GM21526 (cell line): ENCODE results near the gene COL27A1.
"Not testable (repeated sequence)": the region's sequence is repeated elsewhere in the genome, so short reads cannot be mapped to it uniquely, and the experiment has no call there.

Experiments used
- ATAC-seq: cut with Tn5 transposase; IDR thresholded peaks from one replicate; pipeline ENCODE4 v1.9.1; 2021; ENCODE audit warnings: moderate library complexity; ENCODE audit not compliant: unreplicated experiment, low FRiP score

Gene COL27A1

GRCh38 chr9:114314881-114315722 lies 159.8 kb downstream of the COL27A1 start:
- no peak for ATAC-seq

DNA sequence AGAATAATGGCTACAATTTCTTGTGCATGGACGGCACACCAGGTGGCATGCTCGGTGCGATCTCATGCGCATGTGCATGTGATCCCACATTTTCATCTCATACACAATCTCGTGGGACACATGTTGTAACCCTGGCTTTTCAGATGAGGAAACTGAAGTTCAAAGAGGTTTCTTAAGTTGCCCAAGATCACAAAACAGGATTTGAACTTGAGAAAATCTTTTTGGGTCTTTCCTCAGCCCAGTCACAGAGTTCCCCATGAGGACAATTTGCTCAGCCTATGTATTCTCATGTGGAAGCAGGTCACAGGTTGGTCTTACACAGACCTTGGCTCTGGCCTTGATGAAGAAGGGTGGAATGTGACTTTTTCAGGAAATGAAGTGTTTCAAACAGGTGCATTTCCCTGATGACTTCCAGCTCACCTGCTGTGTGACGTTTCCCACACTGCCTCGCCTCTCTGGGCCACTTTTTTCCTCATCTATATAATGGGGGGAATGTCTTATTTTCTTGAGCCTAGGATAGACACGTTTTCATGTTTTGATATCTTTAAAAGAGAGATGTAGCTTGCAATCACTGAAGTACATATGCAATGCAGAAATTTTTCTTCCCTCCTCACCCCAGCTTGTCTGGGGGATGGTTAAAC lies 160.5 kb downstream of the COL27A1 start:
- no peak for ATAC-seq

DNA sequence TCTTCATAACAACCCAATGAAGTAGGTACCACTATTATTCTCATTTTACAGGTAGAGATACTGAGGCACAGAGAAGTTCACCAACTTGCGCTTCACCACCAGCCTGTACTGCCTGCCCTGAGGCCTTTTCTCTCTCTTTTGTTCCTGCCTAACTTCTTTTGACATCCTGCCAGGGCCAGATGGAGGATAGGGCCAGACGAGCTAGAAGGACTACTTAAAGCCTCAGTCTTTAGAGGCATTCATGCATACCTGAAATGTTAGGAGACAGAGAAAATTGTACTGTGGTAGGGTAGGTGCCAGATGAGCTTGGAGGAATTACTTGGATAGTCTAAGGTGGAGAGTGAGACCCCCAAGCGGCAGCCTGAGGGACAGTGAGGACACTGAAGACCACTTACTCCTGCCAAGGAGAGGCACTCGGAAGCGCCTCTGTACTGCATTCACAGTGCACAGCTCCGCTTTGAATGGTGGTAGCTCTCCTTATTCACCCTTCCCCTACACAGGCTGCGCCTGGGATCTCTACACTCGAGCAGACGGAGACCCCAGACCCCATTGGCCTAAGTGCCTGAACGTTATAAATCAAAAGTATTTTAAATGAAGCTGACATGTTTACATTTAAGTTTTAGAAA lies 161.4 kb downstream of the COL27A1 start:
- no peak for ATAC-seq

GRCh38 chr9:114317665-114318357 lies 162.5 kb downstream of the COL27A1 start:
- ATAC-seq, result no peak

DNA sequence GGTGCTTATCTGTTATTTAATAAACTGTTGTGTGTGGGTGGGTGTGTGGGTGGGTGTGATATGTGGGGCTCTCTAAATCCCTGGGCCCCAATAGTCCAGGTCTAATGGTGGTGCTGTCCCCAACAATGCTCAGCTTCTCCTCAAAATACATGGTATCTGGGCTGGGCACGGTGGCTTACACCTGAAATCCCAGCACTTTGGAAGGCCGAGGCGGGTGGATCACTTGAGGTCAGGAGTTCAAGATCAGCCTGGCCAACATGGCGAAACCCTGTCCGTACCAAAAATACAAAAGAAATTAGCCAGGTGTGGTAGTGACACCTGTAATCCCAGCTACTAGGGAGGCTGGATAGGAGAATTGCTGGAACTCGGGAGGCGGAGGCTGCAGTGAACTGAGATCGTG lies 163.1 kb downstream of the COL27A1 start:
- ATAC-seq, result no peak

GRCh38 chr9:114319147-114319546 lies 163.8 kb downstream of the COL27A1 start:
- ATAC-seq, result no peak

- ATAC-seq, result not testable (repeated sequence)
Observed at GRCh38 chr9:114320710-114321109, 165.4 kb downstream of the COL27A1 start.

GRCh38 chr9:114321759-114322158 lies 166.4 kb downstream of the COL27A1 start:
- no peak for ATAC-seq

GRCh38 chr9:114322160-114322818 lies 167.0 kb downstream of the COL27A1 start:
- not testable (repeated sequence) for ATAC-seq

- ATAC-seq, result not testable (repeated sequence)
Observed at GRCh38 chr9:114322831-114323531, 167.6 kb downstream of the COL27A1 start, which contains the start of gene ORM1. Gene ORM1, plus strand, starts transcription at chr9:114323098. Its CDS starts 36 bp downstream, at chr9:114323134.

DNA sequence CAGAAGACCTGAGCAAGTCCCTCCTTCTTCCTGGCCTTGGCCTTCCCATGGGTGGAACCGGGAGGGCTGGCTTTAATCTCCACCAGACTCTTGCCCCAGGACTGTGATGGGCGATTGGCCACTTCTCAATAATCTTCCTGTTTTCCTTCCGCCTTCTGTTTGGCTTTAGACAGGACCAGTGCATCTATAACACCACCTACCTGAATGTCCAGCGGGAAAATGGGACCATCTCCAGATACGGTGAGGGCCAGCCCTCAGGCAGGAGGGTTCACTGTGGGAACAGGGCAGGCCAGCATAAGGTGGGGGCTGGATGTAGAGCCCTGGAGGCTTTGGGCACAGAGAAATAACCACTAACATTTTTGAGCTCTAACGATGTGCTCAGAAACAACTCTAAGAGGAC lies 168.5 kb downstream of the COL27A1 start:
- not testable (repeated sequence) for ATAC-seq

- ATAC-seq, result no peak
Observed at GRCh38 chr9:114324492-114324891, 169.2 kb downstream of the COL27A1 start.

DNA sequence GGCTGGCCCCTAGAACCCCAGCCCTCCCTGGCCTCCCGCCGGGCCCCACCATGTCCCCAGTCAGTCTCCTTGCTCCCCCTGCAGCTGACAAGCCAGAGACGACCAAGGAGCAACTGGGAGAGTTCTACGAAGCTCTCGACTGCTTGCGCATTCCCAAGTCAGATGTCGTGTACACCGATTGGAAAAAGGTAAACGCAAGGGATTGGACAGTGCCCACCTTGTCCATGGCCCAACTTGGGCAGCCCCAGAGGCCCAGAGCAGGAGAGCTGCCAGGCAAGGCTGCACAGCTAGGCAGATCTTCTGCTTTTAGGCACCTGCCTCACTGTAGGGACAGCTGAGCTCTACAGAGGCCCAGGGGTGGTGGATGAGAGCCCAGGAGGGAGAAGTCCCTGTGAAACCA lies 169.6 kb downstream of the COL27A1 start:
- not testable (repeated sequence) for ATAC-seq

GRCh38 chr9:114325684-114326254 lies 170.4 kb downstream of the COL27A1 start:
- not testable (repeated sequence) for ATAC-seq

- no peak for ATAC-seq
Observed at GRCh38 chr9:114327749-114328148, 172.4 kb downstream of the COL27A1 start.

DNA sequence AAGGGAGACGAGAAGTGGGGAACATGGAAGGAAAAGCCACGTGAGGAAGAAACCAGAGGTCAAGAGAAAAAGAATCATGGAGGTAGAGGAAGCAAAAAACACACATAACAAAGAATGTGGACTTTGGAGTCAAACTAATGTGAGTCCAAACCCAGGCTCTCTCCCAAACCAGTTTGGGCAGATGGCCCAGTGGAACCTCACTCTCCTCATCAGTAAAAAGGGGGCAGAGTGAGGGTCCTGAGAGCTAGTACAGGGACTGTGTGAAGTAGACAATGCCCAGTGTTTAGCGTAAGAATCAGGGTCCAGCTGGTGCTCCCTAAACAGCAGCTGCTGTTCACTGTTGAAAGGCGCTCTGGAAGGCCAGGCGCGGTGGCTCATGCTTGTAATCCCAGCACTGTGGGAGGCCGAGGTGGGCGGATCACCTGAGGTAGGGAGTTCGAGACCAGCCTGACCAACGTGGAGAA lies 173.1 kb downstream of the COL27A1 start:
- ATAC-seq, result not testable (repeated sequence)

DNA sequence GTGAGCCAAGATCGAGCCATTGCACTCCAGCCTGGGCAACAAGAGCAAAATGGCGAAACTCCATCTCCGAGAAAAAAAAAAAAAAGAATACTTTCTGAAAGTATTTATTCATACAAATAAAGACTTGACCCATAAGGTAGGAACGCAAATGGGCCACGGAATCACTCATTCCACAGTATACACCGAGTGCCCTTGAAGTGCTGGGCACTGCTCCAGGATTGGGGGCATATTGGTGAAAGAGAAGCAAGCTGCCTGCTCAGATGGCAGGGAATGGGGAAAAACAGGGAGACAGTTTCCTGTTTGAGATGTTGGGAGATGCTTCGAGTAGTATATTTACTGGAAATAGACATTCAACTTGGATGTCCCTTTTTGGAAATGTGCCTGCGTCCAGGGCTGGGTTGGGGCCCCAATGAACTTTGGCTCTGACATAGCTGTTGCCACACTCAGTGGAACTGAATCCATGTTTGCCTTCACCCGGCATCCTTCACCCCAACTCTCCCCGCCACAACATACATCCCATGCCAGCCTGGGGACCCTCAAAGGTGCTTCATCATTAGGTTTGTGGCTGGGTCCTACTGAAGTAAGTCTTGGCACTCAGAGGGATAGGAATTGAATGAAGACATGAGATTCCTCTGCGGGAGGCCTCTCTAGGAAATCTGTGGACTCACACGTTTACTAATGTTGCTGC lies 173.7 kb downstream of the COL27A1 start:
- ATAC-seq, result not testable (repeated sequence)

GRCh38 chr9:114329625-114330022 lies 174.3 kb downstream of the COL27A1 start, which contains the start of gene ORM2:
Gene ORM2, plus strand, starts transcription at chr9:114329869. Its CDS starts 36 bp downstream, at chr9:114329905.
- ATAC-seq, result not testable (repeated sequence)
